Karpas-422 (cell line): ENCODE measurements around the gene LPP. TPM values are rescaled to one million over a fixed set of nuclear protein-coding genes. Genes with fewer than 3 reads are reported as not detected.

Source experiments
- DNase-seq: peaks from one replicate; pipeline ENCODE4 v3.0.0-alpha.2; 2015
- H2AFZ ChIP-seq: fragments of 200-600 bp; sonication (generic); 2 replicates; pipeline ENCODE4 v1.6.1; 2014; ENCODE audit warnings: antibody characterized with exemption, low read length, mixed read lengths
- H3K27ac ChIP-seq: fragments of 200-600 bp; sonication (generic); 2 replicates; pipeline ENCODE4 v1.5.1; 2014; ENCODE audit warnings: mild to moderate bottlenecking, low read length, moderate library complexity
- H3K27me3 ChIP-seq: fragments of 200-600 bp; sonication (generic); 2 replicates; pipeline ENCODE4 v1.6.1; 2014; ENCODE audit warnings: low read length, mixed read lengths
- H3K36me3 ChIP-seq: fragments of 200-600 bp; sonication (generic); 2 replicates; pipeline ENCODE4 v1.6.1; 2014; ENCODE audit warnings: low read length, mixed read lengths; ENCODE audit not compliant: insufficient read depth
- H3K4me1 ChIP-seq: fragments of 200-600 bp; sonication (generic); 2 replicates; pipeline ENCODE4 v1.6.1; 2014; ENCODE audit warnings: mild to moderate bottlenecking, low read length, mixed read lengths
- H3K4me2 ChIP-seq: fragments of 200-600 bp; sonication (generic); 2 replicates; pipeline ENCODE4 v1.6.1; 2014; ENCODE audit warnings: low read length, low read depth, mild to moderate bottlenecking; ENCODE audit not compliant: poor library complexity, severe bottlenecking
- H3K4me3 ChIP-seq: fragments of 200-600 bp; sonication (generic); 2 replicates; pipeline ENCODE4 v1.5.1; 2014; ENCODE audit warnings: mild to moderate bottlenecking, antibody characterized with exemption, low read length, mixed read lengths
- H3K79me2 ChIP-seq: fragments of 200-600 bp; sonication (generic); 2 replicates; pipeline ENCODE4 v1.6.1; 2014; ENCODE audit warnings: mild to moderate bottlenecking, low read length, mixed read lengths
- H3K9ac ChIP-seq: fragments of 200-600 bp; sonication (generic); 2 replicates; pipeline ENCODE4 v1.6.0; 2014; ENCODE audit warnings: low read length
- H3K9me2 ChIP-seq: fragments of 200-600 bp; sonication (generic), shearing (Covaris generic); replicated peaks from 2 replicates; pipeline ENCODE4 v1.6.0; 2014; ENCODE audit warnings: mild to moderate bottlenecking, low read length, moderate library complexity; ENCODE audit not compliant: insufficient read depth
- H3K9me3 ChIP-seq: fragments of 300-700, 200-600 bp; sonication (generic); 2 replicates; pipeline ENCODE4 v1.6.1; 2014; ENCODE audit warnings: low read length, mixed read lengths
- H4K20me1 ChIP-seq: fragments of 200-600 bp; sonication (generic); 2 replicates; pipeline ENCODE4 v1.6.1; 2014; ENCODE audit warnings: mild to moderate bottlenecking, antibody characterized with exemption, low read length, low read depth; ENCODE audit not compliant: insufficient read depth
- total RNA-seq: library from RNA; depleted of rRNA; stranded (reverse); fragments of >200 nt; shearing (Covaris generic); gene quantifications from 2 replicates; pipeline ENCODE4 v1.2.3, GENCODE V29; 2014; ENCODE audit warnings: low replicate concordance

The LPP gene
- total RNA-seq, 1 experiment from 2014 or later: 88.5 TPM

GRCh38 chr3:188643736-188644135 lies 489.8 kb downstream of the LPP start:
- no peaks in the 10 kb centered on the region for H3K36me3 ChIP-seq
- H3K9me2 ChIP-seq: no peaks in the 10 kb centered on the region
- no peak overlapping the region for H3K4me2 ChIP-seq
- no peak overlapping the region for H2AFZ ChIP-seq
- no peaks in the 10 kb centered on the region for H3K79me2 ChIP-seq
- no peaks in the 10 kb centered on the region for H3K27me3 ChIP-seq
- H3K9me3 ChIP-seq: no peaks in the 10 kb centered on the region
- DNase-seq: no peak
- no peak overlapping the region for H3K27ac ChIP-seq
- H3K4me3 ChIP-seq: no peak overlapping the region
- no peaks in the 10 kb centered on the region for H4K20me1 ChIP-seq
- no peak overlapping the region for H3K9ac ChIP-seq
- no peaks in the 10 kb centered on the region for H3K4me1 ChIP-seq

- H3K4me2 ChIP-seq: no peak overlapping the region
- peak; percentile 53 for DNase-seq
These were observed 492.6 kb downstream of the LPP start for GRCh38 chr3:188646592-188646991.

GRCh38 chr3:188647237-188647636 lies 493.3 kb downstream of the LPP start:
- Histone ChIP-seq H3K4me3 (no peak overlapping the region), H3K27ac (no peak overlapping the region), H3K4me2 (no peak overlapping the region), H3K36me3 (no peaks in the 10 kb centered on the region), H3K9me3 (no peaks in the 10 kb centered on the region), H2AFZ (no peak overlapping the region), H3K4me1 (no peaks in the 10 kb centered on the region), H4K20me1 (no peaks in the 10 kb centered on the region), H3K27me3 (no peaks in the 10 kb centered on the region), H3K79me2 (no peaks in the 10 kb centered on the region), H3K9me2 (no peaks in the 10 kb centered on the region), H3K9ac (no peak overlapping the region)
- no peak for DNase-seq

More at GRCh38 chr3:188646592-188646991, 492.6 kb downstream of the LPP start:
- Histone ChIP-seq H2AFZ (no peak overlapping the region), H3K4me1 (no peaks in the 10 kb centered on the region), H3K9ac (no peak overlapping the region), H3K27me3 (no peaks in the 10 kb centered on the region), H3K27ac (no peak overlapping the region), H3K79me2 (no peaks in the 10 kb centered on the region), H3K9me2 (no peaks in the 10 kb centered on the region), H4K20me1 (no peaks in the 10 kb centered on the region), H3K4me3 (no peak overlapping the region), H3K9me3 (no peaks in the 10 kb centered on the region), H3K36me3 (no peaks in the 10 kb centered on the region)

- Histone ChIP-seq H3K36me3 (no peaks in the 10 kb centered on the region), H3K4me3 (no peak overlapping the region), H3K79me2 (no peaks in the 10 kb centered on the region), H3K27me3 (no peaks in the 10 kb centered on the region), H3K4me2 (no peak overlapping the region), H3K9me2 (no peaks in the 10 kb centered on the region), H4K20me1 (no peaks in the 10 kb centered on the region), H3K27ac (no peak overlapping the region), H2AFZ (no peak overlapping the region), H3K4me1 (no peaks in the 10 kb centered on the region), H3K9ac (no peak overlapping the region), H3K9me3 (no peaks in the 10 kb centered on the region)
- DNase-seq: no peak
These were observed 495.6 kb downstream of the LPP start for GRCh38 chr3:188649521-188649920.

DNA sequence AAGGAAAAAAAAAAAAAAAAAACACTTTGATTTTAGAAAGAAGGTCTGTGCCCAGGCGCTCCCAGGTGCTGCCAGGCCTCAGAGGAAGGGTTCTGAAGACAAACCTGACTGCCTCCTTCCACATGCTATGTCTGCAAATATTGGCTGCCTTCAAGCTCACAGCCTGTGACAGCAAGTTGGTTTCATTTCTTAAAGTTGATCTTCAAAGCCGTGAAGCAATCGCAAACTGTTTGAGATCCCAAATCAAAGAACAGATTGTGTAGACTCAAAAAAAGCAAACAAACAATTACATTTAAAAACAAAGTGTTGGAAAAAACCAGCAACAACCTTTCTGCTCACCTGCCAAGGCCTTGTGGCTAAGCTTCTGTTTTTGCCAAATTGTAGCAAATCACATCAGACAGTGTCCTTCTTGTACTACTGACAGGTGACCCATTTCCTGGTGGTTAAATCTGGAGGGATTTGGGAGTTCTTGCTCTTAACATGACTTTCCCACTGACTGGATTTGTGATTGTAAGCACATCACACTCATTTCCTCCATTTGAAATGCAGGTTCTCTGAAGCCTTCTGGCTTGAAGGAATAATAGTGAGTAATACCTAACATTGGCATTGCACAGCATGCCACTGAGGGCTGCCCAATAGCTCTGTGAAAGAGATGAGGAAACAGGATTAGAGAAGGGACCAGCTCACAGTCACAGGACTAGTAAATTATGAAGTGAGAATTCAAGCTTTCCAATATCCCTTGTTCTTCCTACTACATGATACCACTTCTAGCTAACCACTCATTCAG lies 502.4 kb downstream of the LPP start:
- Histone ChIP-seq H3K9me2 (no peaks in the 10 kb centered on the region), H3K79me2 (no peaks in the 10 kb centered on the region), H3K27ac (no peak overlapping the region), H2AFZ (no peak overlapping the region), H3K4me3 (no peak overlapping the region), H4K20me1 (no peaks in the 10 kb centered on the region), H3K27me3 (no peaks in the 10 kb centered on the region), H3K4me1 (no peaks in the 10 kb centered on the region), H3K4me2 (no peak overlapping the region), H3K9ac (no peak overlapping the region), H3K9me3 (no peaks in the 10 kb centered on the region), H3K36me3 (no peaks in the 10 kb centered on the region)
- no peak for DNase-seq

DNA sequence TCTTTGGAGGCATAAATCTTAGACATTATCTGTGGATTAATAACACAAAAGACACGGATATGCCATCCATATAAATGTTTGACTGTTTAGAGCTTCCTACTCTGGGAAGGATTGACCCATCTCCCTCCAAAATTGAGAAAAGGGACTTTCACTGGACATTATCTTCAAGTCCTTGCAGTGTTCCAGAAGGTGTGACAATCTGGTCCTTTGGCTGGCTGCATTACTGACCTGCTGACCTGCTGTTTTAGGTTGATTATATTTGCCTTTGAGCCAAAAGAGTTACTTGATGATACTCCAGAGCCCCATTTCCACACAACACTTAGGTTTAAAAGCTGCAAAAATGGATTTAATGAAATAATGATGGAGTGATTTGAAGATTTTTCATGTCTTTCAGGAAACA lies 504.6 kb downstream of the LPP start:
- H3K9me3 ChIP-seq: no peaks in the 10 kb centered on the region
- no peak overlapping the region for H3K4me3 ChIP-seq

GRCh38 chr3:188659449-188660090 lies 505.6 kb downstream of the LPP start:
- Histone ChIP-seq H3K4me3 (no peak overlapping the region), H3K4me2 (no peak overlapping the region), H3K27me3 (no peaks in the 10 kb centered on the region), H3K9me3 (no peaks in the 10 kb centered on the region), H3K9me2 (no peaks in the 10 kb centered on the region), H3K27ac (no peak overlapping the region), H3K4me1 (peaks cover 22% of the 10 kb centered on the region), H4K20me1 (no peaks in the 10 kb centered on the region), H3K36me3 (no peaks in the 10 kb centered on the region), H3K79me2 (no peaks in the 10 kb centered on the region), H3K9ac (no peak overlapping the region), H2AFZ (no peak overlapping the region)
- no peak for DNase-seq

More for the DNA sequence above, 504.6 kb downstream of the LPP start:
- no peaks in the 10 kb centered on the region for H3K9me2 ChIP-seq
- no peak overlapping the region for H3K9ac ChIP-seq
- peaks cover 16% of the 10 kb centered on the region for H3K4me1 ChIP-seq
- no peak overlapping the region for H3K4me2 ChIP-seq
- H3K27me3 ChIP-seq: no peaks in the 10 kb centered on the region
- H3K27ac ChIP-seq: no peak overlapping the region
- no peaks in the 10 kb centered on the region for H4K20me1 ChIP-seq
- H2AFZ ChIP-seq: no peak overlapping the region
- H3K36me3 ChIP-seq: no peaks in the 10 kb centered on the region
- no peak for DNase-seq
- H3K79me2 ChIP-seq: no peaks in the 10 kb centered on the region

DNA sequence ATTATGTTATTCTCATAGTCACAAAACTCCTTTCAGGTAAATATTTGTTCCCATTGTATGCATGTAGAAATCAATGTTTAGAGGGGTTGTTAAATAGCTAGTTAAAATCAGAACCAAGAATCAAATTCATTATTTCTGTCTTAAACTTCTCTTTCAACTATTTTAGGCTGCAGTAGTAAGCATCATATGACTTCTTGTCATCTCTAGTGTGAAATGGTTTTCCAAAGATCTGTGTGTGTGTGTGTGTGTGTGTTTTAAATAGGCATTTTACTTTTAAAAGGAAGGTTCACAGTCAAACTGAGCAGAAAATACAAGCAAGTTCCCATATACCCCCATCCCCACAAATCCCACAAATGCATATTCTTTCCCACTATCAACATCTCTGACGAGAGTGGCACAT lies 506.5 kb downstream of the LPP start:
- Histone ChIP-seq H3K27me3 (no peaks in the 10 kb centered on the region), H3K9me2 (no peaks in the 10 kb centered on the region), H3K9me3 (no peaks in the 10 kb centered on the region), H3K4me2 (no peak overlapping the region), H2AFZ (no peak overlapping the region), H3K27ac (no peak overlapping the region), H3K79me2 (no peaks in the 10 kb centered on the region), H4K20me1 (no peaks in the 10 kb centered on the region), H3K36me3 (no peaks in the 10 kb centered on the region), H3K9ac (no peak overlapping the region), H3K4me1 (peaks cover 26% of the 10 kb centered on the region), H3K4me3 (no peak overlapping the region)
- DNase-seq: no peak
